ENCODE results near the gene ELN.
A peak's percentile ranks its signal among the peaks of the same experiment; 100 is the strongest.

The ELN gene

GRCh38 chr7:74104702-74105101, 76.7 kb downstream of the ELN start:
- TF ChIP-seq CTCF (conservative IDR thresholded peaks at IDR 0.05; ENCODE audit: low read depth, low read length) = no peak
- no peak overlapping the region for H3K4me3 ChIP-seq (ENCODE audit: low read length)
- peak; percentile 52 for DNase-seq (ENCODE audit: low read depth)

- DNase-seq (ENCODE audit: low read depth) = no peak
- no peak for TF ChIP-seq CTCF (conservative IDR thresholded peaks at IDR 0.05; ENCODE audit: low read depth, low read length)
- no peak overlapping the region for H3K4me3 ChIP-seq (ENCODE audit: low read length)
These were observed 78.0 kb downstream of the ELN start for GRCh38 chr7:74105992-74106391.

GRCh38 chr7:74106846-74107245, 78.9 kb downstream of the ELN start:
- no peak overlapping the region for H3K4me3 ChIP-seq (ENCODE audit: low read length)
- DNase-seq (ENCODE audit: low read depth) = no peak
- TF ChIP-seq CTCF (conservative IDR thresholded peaks at IDR 0.05; ENCODE audit: low read depth, low read length) = no peak

- no peak for DNase-seq (ENCODE audit: low read depth)
- H3K4me3 ChIP-seq (ENCODE audit: low read length) = no peak overlapping the region
- TF ChIP-seq CTCF (conservative IDR thresholded peaks at IDR 0.05; ENCODE audit: low read depth, low read length) = peak; percentile 24
These were observed 87.4 kb downstream of the ELN start for GRCh38 chr7:74115326-74115725.

GRCh38 chr7:74116356-74116755, 88.4 kb downstream of the ELN start:
- H3K4me3 ChIP-seq (ENCODE audit: low read length) = no peak overlapping the region
- no peak for TF ChIP-seq CTCF (conservative IDR thresholded peaks at IDR 0.05; ENCODE audit: low read depth, low read length)
- DNase-seq (ENCODE audit: low read depth) = no peak
